Gastroesophageal sphincter (tissue), 4 donors: ENCODE data around the gene CHRNA4. TPM values are rescaled to one million over a fixed set of nuclear protein-coding genes. Genes with fewer than 3 reads are reported as not detected.

Experiments used
- ATAC-seq: fragments of 150-250 bp; one replicate; pipeline ENCODE4 v1.9.1; 2016; ENCODE audit warnings: mild to moderate bottlenecking, moderate library complexity
- H3K27ac ChIP-seq, 4 donors: fragments of 200-600 bp; sonication (generic) in 3 of 4; 1 replicate in 3 of 4; 2 replicates in 1 of 4; pipeline ENCODE4 v1.5.1; 2016 to 2019
- H3K27me3 ChIP-seq: fragments of 200-600 bp; sonication (generic); one replicate; pipeline ENCODE4 v1.5.1; 2019
- H3K36me3 ChIP-seq, 2 donors: fragments of 200-600 bp; sonication (generic); one replicate each; pipeline ENCODE4 v1.5.1; 2019; ENCODE audit warnings: control low read depth in 1 of 2
- H3K4me1 ChIP-seq, 3 donors: fragments of 200-600 bp; sonication (generic); 1 replicate in 2 of 3; 2 replicates in 1 of 3; pipeline ENCODE4 v1.5.1; 2016 to 2019; ENCODE audit warnings: control low read depth in 2 of 3
- H3K4me3 ChIP-seq, 2 donors: fragments of 200-600 bp; sonication (generic); one replicate each; pipeline ENCODE4 v1.5.1; 2019; ENCODE audit warnings: mild to moderate bottlenecking in 1 of 2, moderate library complexity in 1 of 2
- H3K9me3 ChIP-seq, 3 donors: fragments of 200-600 bp; sonication (generic); one replicate each; pipeline ENCODE4 v1.5.1; 2017 to 2019; ENCODE audit warnings: control low read depth in 2 of 3
- CTCF ChIP-seq, 4 experiments: fragments of 200-600 bp in 2 of 4; fragments of 450-650 bp in 2 of 4; sonication (generic) in 1 of 4; IDR thresholded peaks; one replicate each; pipeline ENCODE4 v1.5.1; 2017 to 2019; ENCODE audit warnings: antibody characterized with exemption in 4 of 4, mild to moderate bottlenecking in 2 of 4, moderate library complexity in 2 of 4
- EP300 ChIP-seq: sonication (generic); formaldehyde crosslinking; IDR thresholded peaks from one replicate; pipeline ENCODE4 v1.6.1; 2017; ENCODE audit warnings: antibody characterized with exemption, mild to moderate bottlenecking
- POLR2A ChIP-seq, 2 donors: fragments of 450-650 bp; IDR thresholded peaks; one replicate each; pipeline ENCODE4 v1.6.1; 2017; ENCODE audit warnings: antibody characterized with exemption in 2 of 2, mild to moderate bottlenecking in 2 of 2, moderate library complexity in 1 of 2
- POLR2AphosphoS5 ChIP-seq: sonication (generic); formaldehyde crosslinking; IDR thresholded peaks from one replicate; pipeline ENCODE4 v1.6.1; 2017; ENCODE audit warnings: antibody characterized with exemption
- WGBS, 2 donors: methylation state at CpG; one replicate each; pipeline ENCODE4 v1.1.5; 2018; ENCODE audit warnings: low coverage in 1 of 2; 5-methylcytosine and 5-hydroxymethylcytosine counted together
- total RNA-seq, 4 donors: library from RNA; depleted of rRNA; stranded (reverse); fragments of >200 nt; gene quantifications; one replicate each; pipeline ENCODE4 v1.1.0, GENCODE V29; 2016

The CHRNA4 gene
- total RNA-seq, 4 donors from 2014 or later, result not detected

DNA sequence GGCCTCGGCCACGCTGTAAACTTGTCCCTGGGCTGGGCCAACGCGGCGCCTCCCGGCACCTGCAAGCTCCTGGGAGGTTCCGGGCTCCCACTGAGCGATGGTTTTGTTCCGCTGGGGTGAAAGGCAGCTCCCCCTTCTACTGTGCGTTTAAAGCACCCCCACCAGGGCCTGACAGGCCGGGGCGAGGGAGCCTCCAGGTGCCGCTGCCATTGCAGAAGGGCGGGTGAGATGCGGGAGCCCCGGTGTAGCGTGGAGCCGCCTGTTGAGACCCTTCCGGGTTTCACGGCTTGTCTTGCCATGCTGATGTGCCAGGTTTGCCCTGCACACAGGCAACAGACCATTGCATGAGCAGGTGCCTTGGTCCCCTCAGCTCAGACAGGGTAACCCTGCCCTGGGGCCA, 65.3 kb downstream of the CHRNA4 start:
- peaks cover 0 to 2% (median 0%) of the 10 kb centered on the region in 3 donors for H3K9me3 ChIP-seq
- H3K4me3 ChIP-seq, result no peak overlapping the region
- TF ChIP-seq CTCF (IDR thresholded peaks at IDR 0.05), result no peak
- no peak for TF ChIP-seq POLR2A (IDR thresholded peaks at IDR 0.05)
- no peak for TF ChIP-seq POLR2AphosphoS5
- no peak for TF ChIP-seq EP300
- WGBS, 2 donors, result no CpG with 5 or more reads among the region's 20 CpGs
- no peaks in the 10 kb centered on the region for H3K36me3 ChIP-seq
- H3K27me3 ChIP-seq, result peaks cover 92% of the 10 kb centered on the region
- H3K27ac ChIP-seq, result no peak overlapping the region
- H3K4me1 ChIP-seq, result peaks cover 0 to 8% (median 0%) of the 10 kb centered on the region in 3 donors
- no peak for ATAC-seq

- Histone ChIP-seq H3K36me3 (no peaks in the 10 kb centered on the region), H3K27me3 (peaks cover 88% of the 10 kb centered on the region), H3K4me3 (no peak overlapping the region), H3K9me3 (no peaks in the 10 kb centered on the region), H3K4me1 (peaks cover 0 to 12% (median 0%) of the 10 kb centered on the region in 3 donors), H3K27ac (no peak overlapping the region)
- WGBS, 2 donors, result 40% methylated on average over 3 of the region's 17 CpGs; no CpG with 5 or more reads in 1 of the 2 donors
- TF ChIP-seq EP300, result no peak
- TF ChIP-seq POLR2A (IDR thresholded peaks at IDR 0.05), result no peak
- no peak for TF ChIP-seq POLR2AphosphoS5
- no peak for TF ChIP-seq CTCF (IDR thresholded peaks at IDR 0.05)
- ATAC-seq, result no peak
Observed at GRCh38 chr20:63295422-63295821, 65.7 kb downstream of the CHRNA4 start.

DNA sequence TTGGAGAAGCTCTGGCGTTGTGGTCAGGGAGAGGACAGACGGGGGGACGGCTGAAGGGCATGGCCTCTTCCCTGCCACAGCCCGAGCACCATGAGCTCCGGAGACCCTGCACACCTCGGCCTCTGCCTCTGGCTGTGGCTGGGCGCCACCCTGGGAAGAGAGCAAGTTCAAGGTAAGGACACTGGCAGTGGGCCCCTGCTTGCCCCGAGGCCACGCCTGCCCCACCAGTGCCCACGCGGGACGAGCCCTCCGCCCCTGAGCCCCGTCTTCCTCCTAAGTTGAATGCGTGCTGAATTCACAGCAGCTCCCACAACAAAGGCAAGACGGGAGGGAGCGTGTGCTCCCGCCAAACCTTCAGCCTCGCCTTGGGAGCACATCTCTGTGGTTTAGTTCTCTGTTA, 66.1 kb downstream of the CHRNA4 start:
- 40% methylated on average over 1 of the region's 19 CpGs; no CpG with 5 or more reads in 1 of the 2 donors for WGBS, 2 donors
- Histone ChIP-seq H3K27ac (no peak overlapping the region), H3K9me3 (no peaks in the 10 kb centered on the region), H3K4me3 (no peak overlapping the region), H3K36me3 (no peaks in the 10 kb centered on the region), H3K27me3 (peaks cover 84% of the 10 kb centered on the region), H3K4me1 (peaks cover 0 to 14% (median 0%) of the 10 kb centered on the region in 3 donors)
- no peak for ATAC-seq
- TF ChIP-seq POLR2A (IDR thresholded peaks at IDR 0.05) (no peak), POLR2AphosphoS5 (no peak), EP300 (no peak), CTCF (IDR thresholded peaks at IDR 0.05) (no peak)

DNA sequence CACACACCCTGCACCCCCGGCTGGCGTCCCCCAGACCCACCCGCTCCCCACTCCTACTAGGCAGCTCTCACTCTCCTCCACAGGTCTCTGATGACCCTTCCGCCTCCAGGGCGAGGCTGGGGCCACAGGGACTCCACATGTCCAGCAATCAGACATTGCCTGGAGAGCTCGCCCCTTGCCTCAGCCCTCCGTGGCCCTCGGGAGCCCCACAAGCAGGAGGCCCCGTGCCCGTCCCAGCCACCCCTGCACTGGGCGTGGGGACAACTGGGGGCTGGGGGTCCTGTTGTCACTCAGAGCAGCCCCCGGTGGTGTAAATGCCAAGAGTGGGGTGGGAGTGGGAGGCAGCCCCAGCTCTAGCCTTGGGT, 66.6 kb downstream of the CHRNA4 start:
- WGBS, 2 donors, result 100% methylated on average over 1 of the region's 12 CpGs; no CpG with 5 or more reads in 1 of the 2 donors
- TF ChIP-seq EP300 (no peak), POLR2A (IDR thresholded peaks at IDR 0.05) (no peak), POLR2AphosphoS5 (no peak), CTCF (IDR thresholded peaks at IDR 0.05) (no peak)
- Histone ChIP-seq H3K27ac (no peak overlapping the region), H3K36me3 (no peaks in the 10 kb centered on the region), H3K9me3 (no peaks in the 10 kb centered on the region), H3K4me1 (peaks cover 0 to 14% (median 0%) of the 10 kb centered on the region in 3 donors), H3K4me3 (no peak overlapping the region), H3K27me3 (peaks cover 80% of the 10 kb centered on the region)
- no peak for ATAC-seq

- Histone ChIP-seq H3K4me3 (no peak overlapping the region), H3K27ac (no peak overlapping the region), H3K4me1 (peaks cover 0 to 14% (median 0%) of the 10 kb centered on the region in 3 donors), H3K9me3 (no peaks in the 10 kb centered on the region), H3K27me3 (peaks cover 75% of the 10 kb centered on the region), H3K36me3 (peaks cover 0 to 5% of the 10 kb centered on the region in 2 donors)
- 70 to 90% methylated on average over 2 to 4 of the region's 22 CpGs for WGBS, 2 donors
- no peak for ATAC-seq
- no peak for TF ChIP-seq POLR2A (IDR thresholded peaks at IDR 0.05)
- no peak for TF ChIP-seq CTCF (IDR thresholded peaks at IDR 0.05)
Observed at GRCh38 chr20:63293871-63294535, 67.1 kb downstream of the CHRNA4 start.
